NT2/D1 (cell line): ENCODE results near the gene COL23A1.

ENCODE experiments used
- DNase-seq: peaks from one replicate; pipeline ENCODE4 v3.0.0-alpha.2; 2011; ENCODE audit warnings: low read depth, low spot score
- H3K27me3 ChIP-seq: 2 replicates; pipeline ENCODE4 v1.6.0; 2011; ENCODE audit warnings: mild to moderate bottlenecking; ENCODE audit not compliant: insufficient read length, insufficient read depth
- H3K36me3 ChIP-seq: 2 replicates; pipeline ENCODE4 v1.6.1; 2011; ENCODE audit warnings: mild to moderate bottlenecking, low read length, mixed read lengths; ENCODE audit not compliant: insufficient read depth, insufficient read length
- H3K4me1 ChIP-seq: 2 replicates; pipeline ENCODE4 v1.5.1; 2011; ENCODE audit not compliant: insufficient read depth, insufficient read length
- H3K4me3 ChIP-seq: 2 replicates; pipeline ENCODE4 v1.5.1; 2011; ENCODE audit warnings: low read depth; ENCODE audit not compliant: insufficient read length
- H3K9ac ChIP-seq: 2 replicates; pipeline ENCODE4 v1.6.0; 2011; ENCODE audit warnings: low read depth; ENCODE audit not compliant: insufficient read length
- H3K9me3 ChIP-seq: 2 replicates; pipeline ENCODE4 v1.5.1; 2011; ENCODE audit warnings: mild to moderate bottlenecking, low read length; ENCODE audit not compliant: insufficient read depth
- SUZ12 ChIP-seq: IDR thresholded peaks from 2 replicates; pipeline ENCODE4 v1.6.1; 2011; ENCODE audit not compliant: insufficient read length, insufficient read depth; ENCODE audit errors: extremely low read depth
- YY1 ChIP-seq: IDR thresholded peaks from 2 replicates; pipeline ENCODE4 v1.6.1; 2011; ENCODE audit not compliant: insufficient read length, insufficient read depth
- ZNF274 ChIP-seq: IDR thresholded peaks from 2 replicates; pipeline ENCODE4 v1.6.1; 2011; ENCODE audit warnings: mild to moderate bottlenecking, low read depth, low read length

Gene COL23A1

GRCh38 chr5:178531786-178532185 lies 58.4 kb downstream of the COL23A1 start:
- peaks cover 5% of the 10 kb centered on the region for H3K4me1 ChIP-seq
- no peak for DNase-seq
- H3K4me3 ChIP-seq, result no peak overlapping the region
- H3K27me3 ChIP-seq, result no peaks in the 10 kb centered on the region
- TF ChIP-seq SUZ12 (no peak), YY1 (no peak), ZNF274 (no peak)
- H3K9me3 ChIP-seq, result no peaks in the 10 kb centered on the region
- no peaks in the 10 kb centered on the region for H3K36me3 ChIP-seq
- no peak overlapping the region for H3K9ac ChIP-seq

GRCh38 chr5:178530526-178530925 lies 59.7 kb downstream of the COL23A1 start:
- TF ChIP-seq ZNF274, result no peak
- no peaks in the 10 kb centered on the region for H3K9me3 ChIP-seq

GRCh38 chr5:178529080-178529479 lies 61.1 kb downstream of the COL23A1 start:
- H3K4me1 ChIP-seq, result peaks cover 10% of the 10 kb centered on the region
- no peak for DNase-seq
- no peaks in the 10 kb centered on the region for H3K27me3 ChIP-seq
- no peaks in the 10 kb centered on the region for H3K9me3 ChIP-seq
- no peak overlapping the region for H3K9ac ChIP-seq
- no peaks in the 10 kb centered on the region for H3K36me3 ChIP-seq
- no peak overlapping the region for H3K4me3 ChIP-seq
- TF ChIP-seq ZNF274, result no peak
- no peak for TF ChIP-seq SUZ12
- no peak for TF ChIP-seq YY1

More at GRCh38 chr5:178530526-178530925, 59.7 kb downstream of the COL23A1 start:
- H3K4me1 ChIP-seq, result peaks cover 13% of the 10 kb centered on the region
- DNase-seq, result no peak
- H3K9ac ChIP-seq, result no peak overlapping the region
- H3K4me3 ChIP-seq, result no peak overlapping the region
- H3K27me3 ChIP-seq, result no peaks in the 10 kb centered on the region
- no peaks in the 10 kb centered on the region for H3K36me3 ChIP-seq

DNA sequence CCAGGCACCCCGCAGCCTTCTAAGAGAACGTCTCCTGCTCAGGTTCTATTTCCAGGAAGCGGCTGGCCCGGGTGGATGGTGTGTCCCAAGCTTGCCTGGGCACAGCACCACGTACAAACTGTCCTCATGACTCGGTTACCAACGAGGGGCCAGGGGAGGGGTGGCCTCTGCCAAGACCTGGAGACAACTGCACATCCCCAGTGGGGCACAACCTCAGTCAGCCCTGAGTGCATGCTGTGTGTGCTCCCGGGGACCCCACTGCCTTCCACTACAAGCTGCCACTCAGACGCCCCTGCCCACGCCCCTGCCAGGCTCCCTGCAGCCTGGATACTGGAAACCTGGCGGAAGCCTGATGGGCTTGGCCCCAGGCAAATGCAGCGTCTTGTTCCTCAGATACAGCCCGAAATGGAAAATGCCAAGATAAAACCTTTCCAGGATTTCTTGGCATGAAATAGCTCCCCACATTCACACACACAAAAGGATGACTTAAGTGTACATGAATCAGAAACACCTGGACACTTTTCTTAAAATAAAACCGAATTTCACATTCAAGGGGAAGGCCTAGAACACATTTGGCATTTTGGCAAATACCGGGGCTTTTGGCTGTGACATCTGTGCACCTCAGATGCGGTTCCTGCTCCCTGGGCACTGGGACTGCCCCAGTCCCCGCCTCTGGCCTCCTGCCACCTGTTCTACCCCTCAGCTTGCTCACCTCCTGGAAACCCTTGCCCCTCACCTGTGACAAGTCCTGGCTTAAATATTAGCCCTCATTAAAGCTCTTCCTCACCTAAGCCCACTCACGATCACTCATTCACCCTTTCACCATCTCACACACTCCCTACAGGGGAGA lies 62.5 kb downstream of the COL23A1 start:
- TF ChIP-seq SUZ12, result no peak
- TF ChIP-seq YY1, result no peak
- no peak for TF ChIP-seq ZNF274

DNA sequence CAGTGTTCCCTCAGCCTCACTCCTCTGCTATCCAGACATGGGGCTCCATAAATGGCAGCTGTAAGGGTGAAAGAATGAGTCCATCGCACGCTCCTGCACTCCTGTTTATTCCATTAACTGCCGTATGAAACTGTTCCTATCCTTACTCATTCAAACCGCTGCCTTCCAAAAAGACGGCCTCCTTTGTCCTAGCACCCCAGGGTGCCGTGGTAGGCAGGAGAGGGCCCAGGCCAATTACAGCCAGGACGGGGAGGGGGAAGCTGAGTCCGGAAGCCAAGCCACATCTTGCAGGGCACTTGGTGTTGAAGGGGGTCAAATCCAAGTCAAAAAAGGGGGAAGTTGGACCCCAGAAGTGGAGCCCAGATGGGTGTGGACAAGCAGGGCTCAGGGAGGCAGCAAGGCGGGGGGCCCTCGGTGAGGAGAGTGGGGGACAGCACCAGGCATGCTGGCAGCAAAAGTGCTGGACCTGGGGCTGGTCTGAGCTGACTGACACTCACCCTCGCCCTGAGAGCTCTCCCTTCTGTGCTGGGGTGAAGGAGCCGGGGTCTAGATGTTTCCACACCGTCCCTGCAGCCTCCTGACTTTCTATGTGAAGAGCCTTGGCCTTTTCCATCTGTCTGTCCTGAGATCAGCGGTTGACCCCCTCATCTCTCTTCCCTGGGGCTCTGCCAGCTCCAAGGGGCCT lies 63.3 kb downstream of the COL23A1 start:
- Histone ChIP-seq H3K4me3 (no peak overlapping the region), H3K27me3 (no peaks in the 10 kb centered on the region), H3K4me1 (peaks cover 8% of the 10 kb centered on the region), H3K9ac (peak overlapping the region; percentile 21), H3K36me3 (no peaks in the 10 kb centered on the region), H3K9me3 (no peaks in the 10 kb centered on the region)
- no peak for DNase-seq
- TF ChIP-seq SUZ12, result no peak
- no peak for TF ChIP-seq YY1
- no peak for TF ChIP-seq ZNF274

More for the DNA sequence above, 62.5 kb downstream of the COL23A1 start:
- no peaks in the 10 kb centered on the region for H3K36me3 ChIP-seq
- no peak overlapping the region for H3K4me3 ChIP-seq
- no peaks in the 10 kb centered on the region for H3K27me3 ChIP-seq
- H3K9me3 ChIP-seq, result no peaks in the 10 kb centered on the region
- H3K9ac ChIP-seq, result peak overlapping the region; percentile 21
- peaks cover 9% of the 10 kb centered on the region for H3K4me1 ChIP-seq
- DNase-seq, result no peak

DNA sequence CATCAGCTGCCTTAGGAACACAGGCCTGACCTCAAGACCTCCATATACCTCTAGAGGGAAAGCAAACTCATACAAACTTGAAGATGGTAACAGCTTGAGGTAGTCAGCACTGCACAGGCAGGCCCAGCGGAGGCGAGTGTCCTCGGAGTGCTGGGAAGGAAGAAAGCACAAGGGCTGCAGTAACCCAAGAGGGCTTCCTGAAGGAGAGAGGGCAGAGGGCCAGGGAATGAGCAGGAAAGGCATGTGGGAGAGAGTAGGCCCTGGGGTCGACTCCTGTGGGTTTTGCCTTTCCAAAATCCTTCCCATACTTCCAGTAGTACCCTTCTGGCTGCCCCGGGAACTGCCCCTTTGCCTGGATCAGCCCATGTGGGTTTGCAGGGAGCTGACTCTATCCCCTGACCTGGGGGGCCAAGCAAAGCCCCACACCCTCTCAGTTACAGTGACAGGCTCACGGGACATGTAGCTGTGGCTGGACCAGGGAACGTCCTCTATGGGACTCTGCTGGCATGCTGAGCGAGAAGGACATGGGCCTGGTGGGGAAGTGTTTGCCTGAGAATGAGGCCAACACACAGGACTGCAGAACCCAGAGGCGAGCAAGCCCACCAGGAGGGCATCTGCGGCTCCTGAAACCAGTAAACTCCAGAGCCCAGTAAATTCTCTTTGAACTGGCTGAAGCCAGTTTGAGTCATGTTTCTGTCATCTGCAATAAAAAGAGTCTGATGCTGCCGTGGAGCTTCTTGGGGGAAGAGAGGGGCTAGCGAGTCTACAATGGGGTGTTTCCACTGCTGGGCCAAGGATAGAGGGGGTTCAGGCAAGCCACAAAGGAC lies 64.1 kb downstream of the COL23A1 start:
- H3K9ac ChIP-seq, result peak overlapping the region; percentile 13
- no peak for TF ChIP-seq SUZ12
- no peak for TF ChIP-seq YY1
- TF ChIP-seq ZNF274, result no peak

DNA sequence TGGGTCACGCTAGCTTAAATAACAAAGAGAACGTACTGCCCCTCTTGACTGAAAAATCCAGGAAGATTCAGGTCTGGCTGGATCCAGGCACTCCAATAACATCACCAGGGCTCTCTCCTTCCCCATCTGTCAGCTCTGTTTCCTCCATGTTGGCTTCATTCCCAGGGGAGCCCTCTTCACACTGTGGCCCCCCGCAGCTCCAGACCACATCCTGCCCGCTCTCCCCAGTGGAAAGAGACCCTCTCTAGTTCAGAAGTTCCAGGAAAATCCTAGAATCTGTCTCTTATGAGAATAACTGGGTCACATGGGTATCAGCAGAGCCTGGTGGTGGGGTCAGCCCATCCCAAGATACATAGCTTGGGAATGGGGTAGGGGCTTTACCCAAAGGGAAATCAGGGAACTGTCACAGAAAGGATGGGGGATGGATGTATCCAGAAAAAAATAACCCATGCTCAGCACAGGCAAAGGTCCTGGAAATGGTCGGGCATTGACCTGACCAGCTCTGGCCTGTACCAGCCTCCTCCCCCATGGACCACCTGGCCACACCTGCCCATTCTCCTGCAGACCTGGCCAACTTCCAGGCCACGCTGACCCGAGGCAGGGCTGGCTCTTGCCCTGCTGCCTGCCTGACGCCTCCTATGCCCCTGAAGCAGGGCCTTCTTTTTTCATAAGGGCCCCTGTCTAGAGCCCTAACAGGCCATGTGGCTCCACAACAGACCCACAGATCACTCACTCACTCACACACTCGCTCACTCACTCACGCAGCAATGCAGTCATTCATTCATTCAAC lies 65.9 kb downstream of the COL23A1 start:
- Histone ChIP-seq H3K9ac (no peak overlapping the region), H3K27me3 (no peaks in the 10 kb centered on the region), H3K36me3 (no peaks in the 10 kb centered on the region), H3K4me1 (peaks cover 8% of the 10 kb centered on the region), H3K9me3 (peaks cover 14% of the 10 kb centered on the region; the same call in 1 of the 2 replicates), H3K4me3 (no peak overlapping the region)
- no peak for TF ChIP-seq YY1
- TF ChIP-seq ZNF274, result no peak
- TF ChIP-seq SUZ12, result no peak
- DNase-seq, result no peak

More for the DNA sequence above, 64.1 kb downstream of the COL23A1 start:
- Histone ChIP-seq H3K36me3 (no peaks in the 10 kb centered on the region), H3K4me1 (peaks cover 8% of the 10 kb centered on the region), H3K4me3 (no peak overlapping the region), H3K9me3 (no peaks in the 10 kb centered on the region), H3K27me3 (no peaks in the 10 kb centered on the region)
- DNase-seq, result no peak
